ENCODE data around the gene TRA2A.
"Not testable (repeated sequence)": the region's sequence is repeated elsewhere in the genome, so short reads cannot be mapped to it uniquely, and the experiment has no call there.

Gene TRA2A

GRCh38 chr7:23531794-23532489 lies at the start of gene TRA2A:
TRA2A (minus strand) TSS chr7:23531981; CDS start chr7:23531824, 157 bp downstream.
- peak; percentile 85 to 91 for DNase-seq

GRCh38 chr7:23570592-23571200 lies 38.9 kb upstream of the TRA2A start:
- DNase-seq: peak; percentile 38 to 72

- no peak for DNase-seq
Measured at GRCh38 chr7:23558303-23558702, 26.5 kb upstream of the TRA2A start.

- no peak for DNase-seq
Measured at GRCh38 chr7:23547662-23548061, 15.9 kb upstream of the TRA2A start.

DNA sequence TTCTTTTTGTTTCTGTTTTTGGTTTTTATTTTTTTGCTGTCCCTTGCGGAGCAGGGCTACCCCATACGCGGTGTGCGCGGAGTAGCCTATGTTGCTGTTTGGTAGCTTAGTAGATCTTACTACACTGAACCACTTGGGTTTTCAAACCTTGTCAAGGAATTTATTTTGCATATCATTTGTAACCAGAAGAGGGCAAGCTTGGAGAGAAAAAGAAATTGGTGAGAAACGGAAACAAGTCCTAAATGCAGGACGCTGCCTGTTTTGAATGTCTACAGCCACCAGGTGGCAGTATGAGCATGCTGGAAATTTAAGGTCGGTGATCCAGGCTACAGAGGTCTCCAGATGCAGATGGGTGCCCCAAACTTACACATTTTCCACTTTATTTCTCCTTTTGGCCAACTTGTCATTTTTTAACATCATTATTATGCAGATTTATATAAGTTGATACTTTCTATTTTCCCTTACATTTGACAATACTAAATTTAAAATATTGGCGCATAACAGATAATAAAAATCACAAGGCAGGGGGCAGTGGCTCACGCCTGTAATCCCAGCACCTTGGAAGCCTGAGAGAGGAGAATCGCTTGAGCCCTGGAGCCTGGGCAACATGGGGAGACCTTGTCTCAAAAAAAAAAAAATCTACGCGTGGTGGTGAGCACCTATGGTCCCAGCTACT lies 15.3 kb upstream of the TRA2A start:
- peak; percentile 74 to 88 for DNase-seq

DNA sequence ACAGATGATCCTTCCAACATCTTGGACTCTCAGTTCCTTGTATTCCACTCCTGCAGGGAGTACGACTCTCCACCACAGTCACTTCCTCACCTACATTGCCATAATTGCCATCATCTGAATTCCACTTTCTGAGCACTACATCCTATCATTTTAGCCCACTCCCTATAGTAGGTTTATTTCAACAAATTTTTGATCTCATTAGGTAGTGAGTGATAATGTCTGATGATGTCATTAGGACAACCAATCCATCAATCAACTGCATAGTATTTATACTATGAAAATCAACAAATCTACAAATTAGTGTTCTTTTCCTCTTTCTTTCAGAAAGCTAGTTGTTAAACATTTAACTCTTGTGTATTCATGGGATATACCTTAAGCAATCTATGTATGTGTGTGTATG lies 13.7 kb upstream of the TRA2A start:
- no peak for DNase-seq

DNA sequence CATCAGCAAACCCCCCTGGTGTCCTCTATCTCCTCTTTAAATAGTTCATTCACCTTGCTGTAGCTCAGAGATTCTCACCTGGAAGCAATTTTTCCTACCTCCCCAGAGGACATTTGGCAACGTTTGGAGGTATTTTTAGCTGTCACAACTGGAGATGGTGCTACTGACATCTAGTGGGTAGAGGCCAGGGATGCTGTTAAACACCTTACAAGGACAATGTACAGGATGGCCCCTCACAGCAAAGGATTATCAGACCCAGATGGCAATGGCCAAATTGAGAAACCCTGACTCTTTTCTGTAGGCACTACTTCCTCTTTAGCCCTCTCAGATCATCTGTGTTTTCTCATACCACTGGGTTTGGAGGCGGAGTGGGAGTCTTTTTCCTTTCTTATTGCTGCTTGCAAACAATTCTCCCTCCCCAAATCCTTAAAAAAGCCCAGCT lies 13.2 kb upstream of the TRA2A start:
- peak; percentile 63 to 79 for DNase-seq

GRCh38 chr7:23542752-23543151 lies 11.0 kb upstream of the TRA2A start:
- no peak for DNase-seq

DNA sequence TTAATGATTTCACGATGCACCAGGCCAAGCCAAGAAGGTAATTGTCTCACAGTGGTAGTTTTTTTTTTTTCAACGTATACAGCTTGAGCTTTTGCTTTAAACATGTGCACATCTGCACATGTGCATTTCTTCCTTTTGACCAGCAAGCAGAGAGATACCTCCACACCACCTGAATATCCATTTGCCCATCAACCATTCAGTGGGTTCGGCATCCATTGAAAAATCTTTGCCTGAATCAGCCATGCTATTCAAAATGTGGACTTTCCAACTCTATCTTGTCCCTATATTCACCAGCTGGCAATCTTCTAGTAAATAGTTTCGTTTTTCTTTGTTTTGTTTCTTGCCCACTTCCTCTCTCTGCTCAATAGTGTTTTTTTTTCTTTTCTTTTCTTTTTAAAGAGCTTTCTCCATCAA lies 7.7 kb upstream of the TRA2A start:
- DNase-seq: no peak

DNA sequence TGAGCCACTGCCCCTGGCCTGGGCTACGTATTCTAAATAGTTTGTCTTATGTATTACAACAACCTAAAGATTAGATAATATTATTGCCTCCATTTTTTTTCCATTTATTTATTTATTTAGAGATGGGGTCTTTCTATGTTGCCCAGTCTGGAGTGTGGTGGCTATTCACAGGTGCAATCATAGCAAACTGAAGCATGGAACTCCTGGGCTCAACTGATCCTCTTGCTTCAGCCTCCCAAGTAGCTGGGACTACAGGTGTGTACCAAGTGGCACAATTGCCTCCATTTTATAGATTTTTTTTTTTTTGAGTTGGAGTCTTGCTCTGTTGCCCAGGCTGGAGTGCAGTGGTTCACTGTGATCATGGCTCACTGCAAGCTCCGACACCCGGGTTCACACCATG lies 6.5 kb upstream of the TRA2A start:
- no peak for DNase-seq

DNA sequence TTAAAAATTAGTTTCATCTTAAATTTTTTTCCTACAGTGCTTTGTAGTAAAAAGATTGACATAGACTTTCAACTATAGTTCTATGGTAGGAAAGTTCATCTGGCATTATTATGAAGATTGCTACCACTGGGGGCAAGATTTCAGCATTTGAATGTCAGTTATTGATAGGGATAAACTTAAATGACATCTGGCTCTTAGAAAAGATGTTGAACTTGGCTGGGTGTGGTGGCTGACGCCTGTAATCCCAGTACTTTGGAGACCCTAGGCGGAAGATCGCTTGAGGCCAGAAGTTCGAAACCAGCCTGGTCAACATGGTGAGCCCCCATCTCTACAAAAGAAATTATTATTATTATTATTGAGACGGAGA lies 1.4 kb upstream of the TRA2A start:
- DNase-seq: peak; percentile 1 to 63

GRCh38 chr7:23532490-23533237 lies 883 bp upstream of the TRA2A start:
- DNase-seq: peak in 1 of 2 experiments; percentile 21

GRCh38 chr7:23531050-23531793 lies 559 bp downstream of the TRA2A start:
- DNase-seq: peak; percentile 37 to 60

GRCh38 chr7:23530405-23530804 lies 1.4 kb downstream of the TRA2A start:
- DNase-seq: peak; percentile 6 to 28

DNA sequence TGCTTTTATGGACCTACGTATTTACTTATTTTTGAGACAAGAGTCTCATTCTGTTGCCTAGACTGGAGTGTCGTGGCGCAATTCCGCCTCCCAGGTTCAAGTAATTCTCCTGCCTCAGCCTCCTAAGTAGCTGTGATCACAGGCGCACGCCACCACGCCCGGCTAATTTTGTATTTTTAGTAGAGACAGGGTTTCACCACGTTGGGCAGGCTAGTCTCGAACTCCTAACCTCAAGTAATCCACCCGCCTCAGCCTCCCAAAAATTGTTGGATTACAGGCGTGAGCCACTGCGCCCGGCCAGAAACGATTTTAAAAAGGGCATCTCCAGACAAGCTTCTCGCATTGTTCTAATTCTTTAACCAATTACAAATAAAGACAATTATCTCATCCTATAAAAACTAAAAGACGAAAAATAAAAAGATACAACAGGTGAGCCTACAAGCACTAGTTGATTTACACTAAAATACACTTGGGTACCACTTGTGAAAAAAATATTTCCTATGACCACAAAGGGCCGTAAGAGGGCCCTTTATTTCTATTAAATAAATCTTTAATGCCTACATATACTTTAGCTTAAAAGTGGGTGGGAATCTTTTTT lies 2.4 kb downstream of the TRA2A start:
- DNase-seq: no peak

DNA sequence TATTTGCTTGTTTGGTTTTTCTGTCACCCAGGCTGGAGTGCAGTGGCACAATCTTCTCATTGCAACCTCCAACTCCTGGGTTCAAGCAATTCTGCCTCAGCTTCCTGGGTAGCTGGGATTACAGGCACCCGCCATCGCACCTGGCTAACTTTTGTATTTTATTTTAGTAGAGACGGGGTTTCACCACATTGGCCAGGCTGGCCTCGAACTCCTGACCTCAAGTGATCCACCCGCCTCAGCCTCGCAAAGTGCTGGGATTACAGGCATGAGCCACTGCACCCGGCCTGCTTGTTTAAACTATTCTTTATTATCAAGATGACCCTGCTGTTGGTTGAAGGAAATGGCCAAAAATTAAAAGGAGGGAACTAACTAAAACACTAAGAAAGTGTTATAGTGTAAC lies 6.2 kb downstream of the TRA2A start:
- DNase-seq: not testable (repeated sequence)

DNA sequence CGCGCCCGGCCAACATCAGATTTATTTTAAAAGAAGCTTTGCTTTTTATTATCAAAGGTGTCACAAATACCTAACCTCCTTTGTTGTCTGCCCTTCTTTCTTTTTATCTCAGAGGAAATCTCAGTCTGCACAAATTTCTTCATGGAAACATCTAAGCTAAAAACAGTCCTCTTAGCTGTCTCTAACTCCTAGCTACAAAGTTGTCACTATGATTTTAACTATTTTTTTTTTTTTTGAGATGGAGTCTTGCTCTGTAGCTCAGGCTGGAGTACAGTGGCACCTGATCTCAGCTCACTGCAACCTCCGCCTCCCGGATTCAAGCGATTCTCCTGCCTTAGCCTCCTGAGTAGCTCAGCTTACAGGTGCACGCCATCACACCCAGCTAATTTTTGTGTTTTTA lies 7.3 kb downstream of the TRA2A start:
- DNase-seq: no peak

DNA sequence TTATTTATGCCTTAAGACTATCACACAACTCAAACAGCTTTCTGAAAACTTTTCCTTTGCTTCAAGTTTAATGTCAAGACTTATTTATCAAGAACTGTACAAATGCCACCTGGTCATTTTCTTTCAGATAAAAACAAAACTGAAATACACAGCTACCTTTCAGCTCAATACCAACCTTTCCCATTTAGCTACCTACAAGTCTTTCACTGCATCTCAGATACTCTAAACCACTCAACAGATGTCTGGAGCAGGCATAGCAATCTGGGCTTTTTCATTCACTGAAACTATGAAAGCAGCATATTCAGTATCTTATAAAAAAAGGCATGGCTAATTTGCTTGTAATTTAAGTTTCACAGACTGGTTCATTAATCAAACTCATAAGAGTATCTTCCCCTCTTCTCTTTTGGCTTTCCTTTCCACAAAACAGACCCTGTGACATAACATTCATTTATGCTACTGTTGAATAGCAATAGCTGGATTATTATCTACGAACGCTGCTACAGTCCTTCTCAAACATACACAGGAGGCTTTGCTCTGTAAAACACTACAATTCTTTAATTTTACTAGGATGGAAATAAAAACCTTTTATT lies 8.2 kb downstream of the TRA2A start:
- DNase-seq: peak in 1 of 2 experiments; percentile 31

DNA sequence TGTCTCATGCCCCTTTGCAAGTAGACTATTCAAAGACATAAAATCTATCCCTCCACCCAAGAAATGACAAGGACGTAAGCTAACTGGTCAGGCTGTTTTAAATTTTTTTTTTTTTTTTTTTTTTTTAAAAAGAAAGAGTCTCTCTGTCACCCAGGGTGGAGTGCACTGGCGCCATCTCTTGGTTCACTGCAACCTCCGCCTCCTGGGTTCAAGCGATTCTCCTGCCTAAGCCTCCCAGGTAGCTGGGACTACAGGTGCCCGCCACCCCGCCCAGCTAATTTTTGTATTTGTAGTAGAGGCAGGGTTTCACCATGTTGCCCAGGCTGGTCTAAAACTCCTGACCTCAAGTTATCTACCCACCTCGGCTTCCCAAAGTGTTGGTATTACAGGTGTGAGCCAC lies 11.2 kb downstream of the TRA2A start:
- no peak for DNase-seq

DNA sequence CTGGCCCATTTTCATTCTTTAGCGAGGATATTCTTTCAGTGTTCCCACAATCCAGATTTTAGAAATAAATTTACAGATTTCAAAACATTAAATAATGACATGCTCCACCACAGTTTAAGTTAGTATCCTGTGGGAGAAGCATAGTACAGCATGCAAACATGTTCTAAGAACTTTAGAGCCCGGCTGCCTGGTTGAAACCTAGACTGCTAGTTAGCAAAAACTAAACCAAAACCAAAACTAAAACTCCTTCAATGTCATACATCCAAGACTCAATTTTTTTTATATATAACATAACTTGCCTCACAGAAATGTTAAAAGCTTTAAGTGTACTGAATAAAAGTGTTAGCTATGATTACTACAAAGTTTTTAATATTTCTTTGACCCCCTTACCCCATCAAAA lies 17.0 kb downstream of the TRA2A start:
- DNase-seq: no peak

DNA sequence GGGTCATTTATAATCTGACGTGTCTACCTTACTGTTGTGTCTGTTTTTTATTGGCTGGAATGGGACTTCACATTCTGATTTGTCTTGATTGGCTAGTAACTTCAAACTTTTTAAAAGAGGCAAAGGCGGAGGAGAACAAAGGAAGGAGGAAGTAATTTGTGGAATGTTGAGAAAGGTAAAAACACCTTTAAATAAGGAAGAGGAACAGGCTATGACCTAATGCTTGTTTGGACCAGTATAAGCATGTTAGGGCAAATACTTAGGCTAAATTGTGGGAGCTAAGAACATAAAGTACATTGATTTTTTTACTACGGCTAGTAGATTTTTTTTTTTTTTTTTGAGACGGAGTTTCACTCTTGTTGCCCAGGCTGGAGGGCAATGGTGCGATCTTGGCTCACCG lies 18.0 kb downstream of the TRA2A start:
- DNase-seq: not testable (repeated sequence)

DNA sequence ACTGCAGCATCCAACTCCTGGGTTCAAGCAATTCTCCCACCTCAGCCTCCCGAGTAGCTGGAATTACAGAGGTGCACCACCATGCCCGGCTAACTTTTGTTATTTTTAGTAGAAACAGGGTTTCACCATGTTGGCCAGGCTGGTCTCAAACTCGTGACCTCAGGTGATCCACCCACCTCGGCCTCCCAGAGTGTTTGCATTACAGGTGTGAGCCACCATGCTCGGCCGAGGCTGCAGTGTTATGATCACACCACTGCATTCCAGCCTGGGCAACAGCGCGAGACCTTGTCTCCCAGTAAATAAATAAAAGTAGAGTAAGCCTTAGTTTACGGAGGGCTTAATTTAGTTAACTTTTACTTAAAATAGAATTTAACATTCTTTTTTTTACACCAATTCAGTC lies 37.8 kb downstream of the TRA2A start:
- DNase-seq: no peak
